Measurements from ENCODE around the gene ENPP3.

DNA sequence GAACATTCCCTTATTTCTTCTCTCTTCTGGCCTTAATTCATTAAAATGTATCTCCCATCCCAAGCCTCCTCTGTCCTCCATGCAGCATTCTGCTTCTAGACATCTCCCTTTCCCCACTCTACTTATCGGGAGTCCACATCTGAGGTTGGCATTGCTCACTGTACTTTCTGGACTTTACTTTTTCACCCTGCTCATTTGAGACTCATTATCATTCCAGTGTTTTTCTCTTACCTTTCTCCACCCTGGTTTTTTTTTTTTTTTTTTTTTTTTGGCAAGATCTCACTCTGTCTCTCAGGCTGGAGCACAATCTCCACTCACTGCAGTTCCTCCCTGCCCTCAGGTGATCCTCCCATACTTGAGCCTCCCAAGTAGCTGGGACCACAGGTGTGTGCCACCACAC is 4.5 kb downstream of the ENPP3 start:
- TF ChIP-seq, protein P1, sequence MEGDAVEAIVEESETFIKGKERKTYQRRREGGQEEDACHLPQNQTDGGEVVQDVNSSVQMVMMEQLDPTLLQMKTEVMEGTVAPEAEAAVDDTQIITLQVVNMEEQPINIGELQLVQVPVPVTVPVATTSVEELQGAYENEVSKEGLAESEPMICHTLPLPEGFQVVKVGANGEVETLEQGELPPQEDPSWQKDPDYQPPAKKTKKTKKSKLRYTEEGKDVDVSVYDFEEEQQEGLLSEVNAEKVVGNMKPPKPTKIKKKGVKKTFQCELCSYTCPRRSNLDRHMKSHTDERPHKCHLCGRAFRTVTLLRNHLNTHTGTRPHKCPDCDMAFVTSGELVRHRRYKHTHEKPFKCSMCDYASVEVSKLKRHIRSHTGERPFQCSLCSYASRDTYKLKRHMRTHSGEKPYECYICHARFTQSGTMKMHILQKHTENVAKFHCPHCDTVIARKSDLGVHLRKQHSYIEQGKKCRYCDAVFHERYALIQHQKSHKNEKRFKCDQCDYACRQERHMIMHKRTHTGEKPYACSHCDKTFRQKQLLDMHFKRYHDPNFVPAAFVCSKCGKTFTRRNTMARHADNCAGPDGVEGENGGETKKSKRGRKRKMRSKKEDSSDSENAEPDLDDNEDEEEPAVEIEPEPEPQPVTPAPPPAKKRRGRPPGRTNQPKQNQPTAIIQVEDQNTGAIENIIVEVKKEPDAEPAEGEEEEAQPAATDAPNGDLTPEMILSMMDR (conservative IDR thresholded peaks at IDR 0.05; ENCODE audit: low read length): no peak
- TF ChIP-seq EZH2phosphoT487 (IDR thresholded peaks at IDR 0.05; ENCODE audit: borderline replicate concordance, low read depth, low read length): no peak

Data from OCI-LY7 (cell line).